ENCODE data around the gene ODC1.
A peak's percentile ranks its signal among the peaks of the same experiment; 100 is the strongest.

ODC1 gene

DNA sequence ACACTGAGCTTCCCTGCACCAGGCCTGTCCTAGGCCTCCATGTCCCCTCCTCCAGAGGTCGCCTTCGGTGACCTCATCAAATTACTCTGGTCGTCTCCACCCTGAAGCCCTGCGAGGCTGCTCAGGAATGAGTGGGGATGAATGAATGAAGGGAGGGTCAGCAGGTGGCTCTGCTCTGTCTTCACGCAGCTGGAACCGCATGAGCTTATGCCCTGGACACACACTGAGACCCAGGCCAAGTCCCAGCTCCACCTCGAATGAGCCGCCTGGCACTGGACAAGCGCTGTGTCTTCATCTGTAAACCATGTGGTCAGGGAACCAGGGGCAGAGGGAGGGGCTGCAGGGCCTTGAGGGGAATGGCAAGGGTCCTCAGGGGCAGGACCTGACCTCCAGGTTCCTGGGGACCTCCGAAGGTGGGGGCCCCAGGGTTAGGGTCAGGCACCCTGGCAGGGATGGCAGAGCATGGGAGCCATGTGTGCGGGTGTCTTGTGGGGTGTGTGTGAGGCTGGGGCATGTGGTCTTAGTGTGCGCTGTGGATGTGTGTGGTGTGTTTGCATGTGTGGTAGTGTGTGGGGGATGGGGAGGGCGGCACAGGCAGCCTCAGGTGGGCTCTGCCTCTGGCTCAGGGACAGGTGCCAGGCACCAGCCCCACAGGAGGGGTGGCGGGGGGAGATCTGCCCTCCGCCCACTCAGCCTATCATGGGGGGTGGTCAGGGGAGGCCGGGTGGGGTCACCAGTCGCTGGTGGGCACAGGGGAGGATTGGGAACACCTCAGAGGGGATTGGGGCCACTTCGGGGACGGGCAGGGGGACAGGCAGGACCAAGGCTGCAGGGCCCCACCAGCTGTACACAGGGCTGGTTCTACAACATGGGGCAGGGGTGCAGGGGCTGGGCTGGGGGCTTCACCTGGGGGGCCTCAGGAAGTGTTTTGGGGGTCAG is 13.9 kb downstream of the ODC1 start:
- DNase-seq (ENCODE audit: low read depth): no peak

DNA sequence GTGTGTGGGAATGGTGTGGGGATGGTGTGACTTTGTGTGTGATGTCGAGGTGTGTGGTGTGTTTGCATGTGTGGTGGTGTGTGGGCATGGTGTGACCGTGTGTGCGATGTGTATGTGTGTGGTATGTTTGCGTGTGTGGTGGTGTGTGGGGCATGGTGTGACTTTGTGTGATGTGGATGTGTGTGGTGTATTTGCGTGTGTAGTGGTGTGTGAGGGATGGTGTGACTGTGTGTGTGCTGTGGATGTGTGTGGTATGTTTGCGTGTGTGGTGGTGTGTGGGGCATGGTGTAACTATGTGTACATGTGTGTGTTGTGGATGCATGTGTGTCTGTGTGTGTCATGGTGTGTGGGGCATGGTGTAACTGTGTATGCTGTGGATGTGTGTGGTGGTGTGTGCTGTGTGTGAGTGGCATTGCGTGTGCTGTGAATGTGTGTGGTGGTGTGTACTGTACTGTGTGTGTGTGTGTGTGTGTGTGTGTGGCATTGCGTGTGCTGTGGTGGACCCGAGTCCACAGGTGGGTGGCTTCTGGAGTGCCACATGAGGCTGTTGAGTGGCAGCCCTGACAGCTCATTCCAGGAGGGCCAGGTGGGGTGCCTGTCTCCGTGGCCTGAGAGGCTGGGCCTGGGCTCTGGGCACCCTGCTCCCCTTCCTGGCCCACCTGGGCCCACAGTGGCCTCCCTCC is 14.7 kb downstream of the ODC1 start:
- no peak for DNase-seq (ENCODE audit: low read depth)

DNA sequence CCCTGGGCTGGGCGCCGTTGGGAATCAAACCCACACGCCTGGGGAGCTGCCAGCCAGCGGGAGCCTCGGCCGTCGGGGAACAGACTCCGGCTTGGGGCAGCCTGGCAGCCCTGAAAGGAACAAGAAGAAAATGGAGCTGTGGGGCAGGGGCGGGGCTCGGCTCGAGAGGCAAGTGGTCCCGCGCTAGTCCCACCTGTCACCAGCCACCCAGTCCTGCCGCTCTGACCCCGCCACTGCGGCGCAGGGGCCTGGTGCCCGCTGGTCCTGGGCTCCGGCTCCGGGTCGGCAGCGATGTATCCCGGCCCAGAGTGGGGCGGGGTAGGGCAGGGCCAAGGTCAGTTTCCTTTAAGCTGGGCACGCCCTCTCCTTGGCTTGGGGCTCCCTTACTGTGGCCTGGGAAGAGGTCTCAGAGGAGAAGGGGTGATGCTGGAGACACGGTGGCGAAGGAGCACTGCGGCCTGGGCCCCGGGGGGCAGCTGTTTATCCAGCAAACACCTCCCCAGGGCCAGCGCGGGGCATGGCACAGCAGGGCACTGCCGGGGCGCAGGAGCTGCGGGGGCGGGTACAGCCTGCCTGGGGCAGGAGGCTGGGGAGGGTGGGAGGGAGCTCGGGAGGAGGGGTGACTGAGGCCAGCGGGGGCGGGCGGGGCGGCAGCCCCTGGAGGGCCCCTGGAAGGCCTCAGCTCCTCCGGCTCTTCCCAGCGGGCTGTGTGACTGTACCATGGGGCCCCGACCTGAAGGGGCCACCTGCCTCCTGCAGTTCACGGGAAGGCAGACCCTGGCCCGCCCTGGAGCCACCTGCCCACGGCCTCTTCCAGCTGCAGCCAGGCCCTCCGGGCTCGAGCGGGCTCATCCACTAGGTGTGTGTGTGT is 15.6 kb downstream of the ODC1 start:
- DNase-seq (ENCODE audit: low read depth): peak; percentile 56

DNA sequence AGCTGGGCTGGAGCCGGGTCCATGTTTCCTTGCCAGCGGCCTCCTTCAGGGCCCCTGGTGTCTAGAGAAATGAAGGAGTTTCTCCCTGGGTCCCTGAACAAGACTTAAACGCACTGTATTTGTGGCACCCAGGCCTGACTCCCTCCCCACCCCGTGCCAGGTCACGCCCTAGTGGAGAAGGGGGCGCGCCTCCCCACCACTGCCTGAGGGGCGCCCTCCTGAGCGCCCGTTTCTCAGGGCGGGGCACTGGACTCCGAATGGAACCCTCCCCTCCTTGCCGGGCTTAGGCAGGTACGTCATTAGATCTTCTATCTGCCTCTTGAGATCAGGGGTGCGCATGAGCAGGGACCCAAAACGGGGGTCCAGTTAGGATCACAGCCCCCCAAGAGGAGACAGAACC is 16.3 kb downstream of the ODC1 start:
- no peak for DNase-seq (ENCODE audit: low read depth)

DNA sequence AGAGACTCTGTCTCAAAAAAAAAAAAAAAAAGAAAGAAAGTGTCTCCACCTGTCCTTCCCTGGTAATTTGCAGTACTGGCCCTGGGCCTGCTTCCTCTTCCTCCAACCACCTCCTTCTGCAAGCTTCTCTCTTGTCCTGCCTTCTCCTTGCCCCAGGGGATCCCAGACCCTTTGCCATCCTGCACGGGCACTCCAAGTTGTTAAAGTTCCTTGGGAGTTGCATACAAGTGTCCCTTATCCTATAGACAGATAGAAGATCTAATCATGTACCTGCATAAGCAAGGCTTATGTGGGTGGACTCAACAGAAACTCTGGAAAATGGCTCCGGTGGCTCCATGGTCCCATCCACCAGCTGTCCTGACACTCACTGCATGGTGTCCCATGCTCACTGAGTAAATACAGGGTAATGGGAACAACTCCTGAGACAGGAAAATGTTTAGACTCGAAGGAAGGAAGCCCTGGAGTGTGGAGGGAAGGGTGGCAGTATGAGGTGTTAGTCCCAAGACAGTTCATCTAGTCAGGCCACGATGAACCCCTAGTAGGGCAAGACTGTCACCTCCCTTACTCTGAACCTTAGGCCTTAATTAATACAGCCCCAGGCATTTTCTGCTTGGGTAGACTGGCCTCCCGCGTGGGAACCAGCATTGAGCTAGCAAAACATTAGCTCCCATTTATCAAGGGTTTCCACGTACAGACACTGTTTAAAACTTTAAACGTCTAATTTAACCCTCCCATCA is 17.1 kb downstream of the ODC1 start:
- no peak for DNase-seq (ENCODE audit: low read depth)

DNA sequence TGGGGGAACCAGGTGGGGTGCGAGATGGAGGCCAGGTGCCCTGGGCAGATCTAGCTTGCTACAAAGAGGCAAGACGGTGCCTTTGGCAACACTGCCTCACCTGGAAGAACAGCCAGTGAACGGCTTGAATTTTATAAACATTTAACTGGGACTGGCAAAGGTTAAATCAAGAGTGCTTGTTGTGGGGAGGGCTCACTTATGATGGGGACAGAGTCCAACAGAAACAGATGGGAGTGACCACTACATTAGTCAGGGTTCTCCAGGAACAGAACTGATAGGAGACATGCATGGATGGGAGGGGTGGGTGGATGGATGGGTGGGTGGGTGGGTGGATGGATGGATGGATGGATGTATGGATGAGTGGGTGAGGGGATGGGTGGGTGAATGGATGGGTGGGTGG is 19.2 kb downstream of the ODC1 start:
- DNase-seq (ENCODE audit: low read depth): no peak

DNA sequence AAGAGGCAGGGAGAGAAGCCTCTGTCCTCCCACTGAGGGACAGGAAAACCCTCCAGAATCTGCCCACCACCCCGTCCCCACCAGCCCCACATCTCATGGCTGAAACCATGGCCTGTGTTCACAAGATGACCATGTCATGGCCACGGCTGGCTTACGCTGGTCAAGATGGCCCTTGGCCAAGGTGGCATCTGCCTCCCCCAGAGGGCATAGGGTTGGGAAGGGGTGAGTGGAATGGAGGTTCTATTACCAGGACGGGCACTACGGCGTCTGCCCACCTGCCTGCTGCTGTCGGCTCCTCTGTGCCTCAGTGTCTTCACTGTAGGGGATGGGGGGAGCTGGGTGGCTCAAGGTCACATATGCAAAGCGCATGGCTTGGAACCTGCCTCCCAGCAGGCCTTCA is 19.8 kb downstream of the ODC1 start:
- no peak for DNase-seq (ENCODE audit: low read depth)

DNA sequence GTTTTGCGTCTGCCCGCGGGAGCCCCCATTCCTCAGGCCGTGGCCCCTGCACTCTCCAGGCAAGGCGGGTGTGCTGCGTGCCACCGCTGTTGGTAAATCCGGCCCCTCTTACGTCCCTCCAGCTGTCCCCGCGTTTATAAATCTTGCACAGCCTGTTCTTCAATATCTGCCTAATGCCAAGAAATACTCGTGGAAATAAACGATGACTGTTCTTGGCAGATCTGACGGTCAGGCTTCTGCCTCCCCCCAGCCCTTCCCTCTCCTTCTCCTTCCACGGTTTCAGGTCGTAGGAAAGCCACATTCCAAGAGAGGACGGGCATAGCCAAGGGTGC is 20.5 kb downstream of the ODC1 start:
- DNase-seq (ENCODE audit: low read depth): no peak

DNA sequence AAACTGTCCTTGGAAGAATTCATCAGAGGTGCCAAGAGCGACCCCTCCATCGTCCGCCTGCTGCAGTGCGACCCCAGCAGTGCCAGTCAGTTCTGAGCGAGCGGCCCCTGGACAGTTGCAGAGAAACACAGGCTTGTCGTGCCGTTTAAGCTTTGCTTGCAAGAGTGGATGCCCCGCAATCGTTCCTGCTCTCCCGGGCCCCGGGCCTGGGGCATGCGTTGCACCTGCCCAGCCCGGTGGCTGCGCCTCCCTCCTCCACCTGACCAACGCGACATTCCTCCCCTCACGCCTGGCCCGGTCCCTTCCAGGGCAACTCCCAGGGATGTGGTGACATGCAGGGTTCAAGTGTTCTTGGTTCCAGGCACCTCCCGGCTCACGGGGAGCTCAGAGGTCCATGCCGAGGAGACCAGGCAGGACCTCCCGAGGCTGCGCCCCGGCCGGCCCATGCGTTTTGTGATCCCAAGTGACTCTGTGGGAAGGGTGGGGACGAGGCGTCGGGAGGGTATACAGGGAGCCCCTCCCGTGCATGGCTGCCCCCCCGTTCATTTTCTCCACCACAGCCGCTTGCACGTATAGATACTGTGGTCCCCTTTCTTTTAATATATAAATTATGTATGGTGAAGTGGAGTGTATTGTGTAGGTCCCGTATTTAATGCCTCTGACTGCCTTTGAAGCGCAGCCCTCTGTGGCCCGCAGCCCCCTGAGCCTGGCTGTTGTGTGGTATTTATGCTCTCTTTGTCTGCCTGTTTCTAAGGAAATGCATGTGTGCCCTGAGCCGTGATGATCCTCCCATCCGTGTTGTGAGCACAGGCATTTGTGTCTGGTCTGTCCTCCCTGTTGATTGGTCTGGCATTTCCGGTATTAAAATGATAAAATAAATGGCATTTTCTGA is 21.2 kb downstream of the ODC1 start:
- DNase-seq (ENCODE audit: low read depth): no peak

DNA sequence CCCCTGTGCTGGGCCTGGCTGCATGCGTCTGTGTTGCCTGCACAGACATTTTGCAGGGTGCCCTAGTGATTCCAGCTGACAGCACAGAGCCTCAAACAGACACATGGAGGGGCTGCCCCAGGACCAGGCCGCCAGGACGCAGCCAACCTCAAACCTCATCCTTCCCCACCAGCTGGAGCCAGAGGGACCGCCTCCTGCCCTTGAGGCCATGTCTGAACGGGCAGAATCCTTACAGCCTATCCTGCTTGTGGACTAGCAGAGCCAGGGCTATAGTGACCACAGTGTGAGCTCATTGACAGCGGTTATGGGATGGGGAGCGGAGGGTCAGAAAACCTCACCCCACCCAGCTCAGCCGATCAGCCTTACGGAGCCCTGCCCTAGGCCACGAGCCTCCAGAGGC is 22.4 kb downstream of the ODC1 start:
- DNase-seq (ENCODE audit: low read depth): no peak

DNA sequence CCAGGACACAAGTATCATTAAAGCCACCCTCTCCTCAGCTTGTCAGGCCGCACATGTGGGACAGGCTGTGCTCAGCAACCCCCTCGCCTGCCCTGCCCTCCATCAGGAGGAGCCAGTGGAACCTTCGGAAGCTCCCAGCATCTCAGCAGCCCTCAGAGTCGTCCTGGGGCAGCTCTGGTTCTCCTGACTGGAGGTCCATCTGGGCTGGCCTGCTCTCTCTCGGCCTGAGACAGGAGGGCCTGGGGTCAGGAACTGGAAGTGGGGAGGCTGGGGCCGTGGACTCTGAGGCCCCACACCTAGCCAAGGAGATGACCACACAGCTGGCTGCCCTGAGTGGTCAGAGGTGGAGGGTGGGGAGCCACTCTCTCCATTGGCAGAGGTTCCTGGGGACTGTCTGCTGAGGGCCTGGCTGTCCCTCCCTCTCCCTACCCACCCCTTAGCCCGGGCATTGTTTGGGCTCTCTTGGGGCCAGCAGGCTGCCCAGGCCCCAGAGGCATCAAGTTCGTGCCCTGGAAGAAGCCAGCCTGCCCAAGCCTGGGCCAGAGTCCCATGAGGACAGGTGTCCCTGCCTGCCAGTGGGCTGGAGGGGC is 23.1 kb downstream of the ODC1 start:
- DNase-seq (ENCODE audit: low read depth): no peak

DNA sequence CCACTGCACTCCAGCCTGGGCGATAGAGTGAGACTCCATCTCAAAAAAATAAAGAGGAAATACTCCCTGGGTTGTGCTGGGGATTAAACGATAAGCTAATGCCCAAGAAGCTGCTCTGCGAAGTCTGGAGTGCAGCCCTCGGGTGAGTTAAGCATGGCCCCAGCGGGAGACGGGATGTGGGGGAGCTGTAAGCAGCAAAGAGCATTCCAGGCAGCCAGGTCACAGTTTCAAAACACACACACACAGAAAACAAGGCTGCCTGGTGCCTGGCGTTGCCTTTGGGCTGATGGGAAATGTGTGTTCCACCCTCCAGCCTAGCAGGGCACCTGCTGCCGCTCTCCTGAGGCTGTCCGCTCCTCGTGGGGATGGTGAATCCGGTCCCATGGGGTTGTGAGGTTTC is 24.1 kb downstream of the ODC1 start:
- DNase-seq (ENCODE audit: low read depth): peak; percentile 71

DNA sequence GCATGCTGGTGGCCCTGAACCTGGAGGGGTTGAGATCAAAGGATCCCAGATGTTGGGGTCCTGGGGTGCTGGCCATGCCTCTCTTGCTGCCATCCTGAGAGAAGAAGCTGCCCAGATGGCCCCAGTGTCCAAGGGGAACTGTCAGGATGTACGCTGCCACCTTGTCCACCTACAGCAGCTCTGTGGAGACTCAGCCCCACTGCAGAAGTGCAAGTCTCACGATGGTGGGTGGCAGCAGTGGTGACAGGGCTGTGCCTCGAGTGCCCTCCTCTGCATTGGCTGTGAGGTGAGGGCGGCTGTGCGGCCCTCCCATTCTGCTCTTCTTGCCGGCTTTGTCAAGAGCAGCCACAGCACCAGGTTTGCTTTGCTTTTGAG is 24.7 kb downstream of the ODC1 start:
- no peak for DNase-seq (ENCODE audit: low read depth)

DNA sequence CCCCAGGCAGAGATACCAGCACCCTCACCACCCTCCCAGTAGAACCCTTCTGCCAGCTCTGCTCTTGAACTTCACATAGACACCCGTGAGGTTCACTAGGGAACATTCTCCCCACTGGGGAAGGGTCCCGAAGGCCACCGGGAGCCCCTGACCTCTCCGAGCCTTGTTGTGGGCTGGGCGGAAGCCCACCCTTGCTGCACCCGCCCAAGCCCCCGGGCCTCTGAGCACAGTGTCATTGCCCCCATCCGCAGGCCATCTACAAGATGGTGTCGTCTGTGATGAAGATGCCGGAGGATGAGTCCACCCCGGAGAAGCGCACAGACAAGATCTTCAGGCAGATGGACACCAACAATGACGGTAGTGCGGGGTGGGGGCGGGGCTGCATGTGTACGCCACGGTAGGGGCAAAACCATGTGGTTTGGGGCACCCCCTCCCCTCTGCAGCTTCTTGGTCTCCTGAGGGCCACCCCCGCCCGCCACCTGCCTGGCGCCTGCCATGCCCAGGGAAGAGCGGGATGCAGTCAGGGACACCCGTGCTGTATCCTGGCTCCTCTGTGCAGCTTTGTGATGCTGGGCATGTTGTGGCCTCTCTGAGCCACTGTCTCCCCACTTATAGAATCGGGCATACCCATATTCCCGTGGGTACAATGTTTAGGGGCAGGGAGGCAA is 25.3 kb downstream of the ODC1 start:
- DNase-seq (ENCODE audit: low read depth): no peak

DNA sequence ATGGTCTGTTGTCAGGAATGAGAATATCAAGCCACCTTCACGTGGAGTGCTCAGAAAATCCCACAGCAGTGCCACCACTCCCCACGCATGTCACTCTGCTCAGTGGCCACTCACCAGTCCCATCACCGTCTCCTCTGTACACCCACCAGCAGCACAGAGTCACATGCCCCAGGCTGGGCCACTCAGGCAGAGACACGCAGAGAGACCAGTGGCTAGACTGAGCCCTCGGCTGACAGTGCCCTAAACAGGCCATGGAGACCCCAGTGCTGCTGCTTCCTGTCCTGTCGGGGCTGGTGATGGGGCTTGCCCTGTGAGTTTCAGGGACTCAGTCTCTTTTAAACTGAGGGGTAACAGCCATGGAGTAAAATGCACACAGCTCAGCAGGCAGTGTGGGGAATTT is 25.9 kb downstream of the ODC1 start:
- no peak for DNase-seq (ENCODE audit: low read depth)

DNA sequence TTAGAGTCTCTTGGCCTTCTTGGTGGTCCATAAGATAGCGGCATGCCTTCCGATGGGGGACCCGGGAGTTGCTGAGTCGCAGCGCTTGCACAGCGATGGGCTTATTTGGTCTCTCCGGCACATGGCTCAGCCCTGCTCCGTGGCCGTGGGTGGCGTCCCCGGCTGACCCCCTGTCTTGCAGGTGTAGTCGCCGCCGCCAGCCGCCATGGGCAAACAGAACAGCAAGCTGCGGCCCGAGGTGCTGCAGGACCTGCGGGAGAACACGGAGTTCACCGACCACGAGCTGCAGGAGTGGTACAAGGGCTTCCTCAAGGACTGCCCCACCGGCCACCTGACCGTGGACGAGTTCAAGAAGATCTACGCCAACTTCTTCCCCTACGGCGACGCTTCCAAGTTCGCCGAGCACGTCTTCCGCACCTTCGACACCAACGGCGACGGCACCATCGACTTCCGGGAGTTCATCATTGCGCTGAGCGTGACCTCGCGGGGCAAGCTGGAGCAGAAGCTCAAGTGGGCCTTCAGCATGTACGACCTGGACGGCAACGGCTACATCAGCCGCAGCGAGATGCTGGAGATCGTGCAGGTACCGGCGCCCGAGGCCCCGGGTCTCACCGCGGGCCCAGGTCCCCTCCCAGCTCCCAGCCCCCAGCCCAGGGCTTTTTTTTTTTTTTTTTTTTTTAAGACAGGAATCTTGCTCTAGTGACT is 28.4 kb downstream of the ODC1 start:
- no peak for DNase-seq (ENCODE audit: low read depth)

DNA sequence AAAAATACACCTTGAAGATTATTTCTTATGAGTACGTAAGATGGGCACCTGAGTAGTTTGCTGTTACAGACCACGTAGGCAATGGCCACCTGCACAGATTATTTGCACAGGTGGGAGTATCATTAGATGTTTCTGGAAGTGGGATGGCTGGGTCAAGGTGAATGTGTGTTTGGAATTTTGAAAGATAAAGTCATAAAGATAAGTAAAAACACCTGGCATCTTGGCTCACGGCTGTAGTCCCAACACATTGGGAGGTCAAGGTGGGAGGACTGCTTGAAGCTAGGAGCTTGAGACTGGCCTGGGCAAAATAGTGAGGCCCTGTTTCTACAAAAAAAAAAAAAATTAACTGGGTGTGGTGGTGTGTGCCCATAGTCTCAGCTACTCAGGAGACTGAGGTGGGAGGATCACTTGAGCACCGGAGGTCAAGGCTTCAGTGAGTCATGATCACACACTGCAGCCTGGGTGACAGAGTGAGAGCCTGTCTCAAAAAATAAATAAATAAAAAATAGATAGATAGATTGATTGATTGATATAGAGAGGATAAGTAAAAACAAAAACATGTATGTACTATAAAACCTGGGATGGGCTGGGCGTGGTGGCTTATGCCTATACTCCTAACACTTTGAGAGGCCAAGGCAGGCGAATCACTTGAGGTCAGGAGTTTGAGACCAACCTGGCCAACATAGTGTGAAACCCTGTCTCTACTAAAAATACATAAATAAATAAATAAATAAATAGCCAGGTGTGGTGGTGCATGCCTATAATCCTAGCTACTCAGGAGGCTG is 30.4 kb downstream of the ODC1 start:
- no peak for DNase-seq (ENCODE audit: low read depth)

DNA sequence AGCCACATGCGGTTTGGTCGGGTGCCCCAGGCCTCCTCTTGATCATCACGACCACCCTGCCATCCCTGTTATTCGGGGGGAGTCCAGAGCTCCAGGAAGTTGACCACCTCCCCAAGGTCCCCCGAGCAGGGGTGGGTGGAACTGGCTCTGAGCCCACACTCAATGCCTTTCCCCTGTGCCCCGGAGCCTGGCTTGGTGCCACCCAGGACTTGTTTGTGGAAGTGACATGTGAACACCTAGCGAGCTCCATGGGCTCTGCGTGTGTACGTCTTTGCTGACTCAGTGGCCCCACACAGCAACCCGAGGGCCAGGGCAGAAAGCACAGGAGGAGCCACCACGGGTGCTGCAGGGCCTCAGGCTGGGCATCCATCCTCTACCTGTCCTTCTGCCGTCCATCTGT is 32.5 kb downstream of the ODC1 start:
- DNase-seq (ENCODE audit: low read depth): no peak

DNA sequence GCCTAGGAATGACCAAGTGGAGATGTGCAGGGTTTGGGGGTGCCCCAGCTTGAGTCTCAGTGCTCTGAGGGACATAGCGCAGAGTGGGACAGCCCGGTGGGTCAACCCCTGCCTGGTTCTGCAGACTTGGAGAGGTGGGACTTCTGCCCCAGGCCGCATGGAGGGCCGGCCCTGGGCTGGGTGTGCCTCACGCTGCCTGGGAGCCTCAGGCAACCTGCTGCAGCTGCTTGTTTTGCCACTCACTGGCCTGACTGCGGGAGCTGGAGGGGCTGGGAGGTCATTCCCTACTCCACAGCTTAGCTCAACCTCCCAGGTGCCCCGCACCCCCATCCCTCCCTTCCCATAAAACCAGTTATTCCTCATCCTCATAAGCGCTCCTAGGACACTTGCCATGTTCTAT is 33.1 kb downstream of the ODC1 start:
- DNase-seq (ENCODE audit: low read depth): no peak

Data from ELR (cell line).